ENCODE results near the gene ZFP36L1.
A peak's percentile ranks its signal among the peaks of the same experiment; 100 is the strongest.

Gene ZFP36L1

DNA sequence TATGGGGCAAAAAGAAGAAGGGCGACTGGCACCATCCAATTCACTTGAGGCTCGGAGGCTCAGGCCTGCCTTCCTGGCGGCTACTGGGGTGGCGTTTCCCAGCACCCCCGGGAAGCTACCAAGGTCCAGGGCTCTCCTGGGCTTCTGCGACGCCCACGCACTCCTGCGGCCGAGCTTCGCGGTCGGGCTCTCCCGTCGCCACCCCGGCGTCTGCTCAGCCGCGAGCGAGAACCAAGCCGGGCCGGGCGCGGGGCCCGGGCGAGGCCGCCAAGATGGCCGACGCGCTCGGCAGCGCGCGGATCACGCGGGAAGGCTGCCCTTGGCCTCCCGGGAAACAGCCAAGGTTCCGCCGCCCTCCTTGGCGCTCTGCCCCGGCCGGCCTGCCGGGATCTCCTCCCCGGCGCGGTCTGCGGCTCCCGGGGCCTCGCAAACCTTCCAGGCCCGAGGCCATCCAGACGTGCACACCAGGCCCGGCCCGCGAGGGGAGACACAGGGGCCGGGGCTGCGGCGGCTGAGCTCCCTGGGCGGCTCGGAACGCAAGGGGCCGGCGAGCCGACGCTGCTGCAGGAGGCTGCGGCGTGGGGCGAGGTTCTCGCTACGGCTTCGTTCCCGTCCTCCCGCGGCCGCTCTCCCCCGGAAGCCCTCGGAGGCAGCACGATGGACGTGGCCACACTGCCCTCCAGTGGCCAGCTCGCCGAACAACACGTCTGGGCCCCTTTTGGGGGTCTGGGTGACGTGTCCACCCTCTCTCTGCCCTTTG, 23.5 kb upstream of the ZFP36L1 start:
- DNase-seq = peak; percentile 92

DNA sequence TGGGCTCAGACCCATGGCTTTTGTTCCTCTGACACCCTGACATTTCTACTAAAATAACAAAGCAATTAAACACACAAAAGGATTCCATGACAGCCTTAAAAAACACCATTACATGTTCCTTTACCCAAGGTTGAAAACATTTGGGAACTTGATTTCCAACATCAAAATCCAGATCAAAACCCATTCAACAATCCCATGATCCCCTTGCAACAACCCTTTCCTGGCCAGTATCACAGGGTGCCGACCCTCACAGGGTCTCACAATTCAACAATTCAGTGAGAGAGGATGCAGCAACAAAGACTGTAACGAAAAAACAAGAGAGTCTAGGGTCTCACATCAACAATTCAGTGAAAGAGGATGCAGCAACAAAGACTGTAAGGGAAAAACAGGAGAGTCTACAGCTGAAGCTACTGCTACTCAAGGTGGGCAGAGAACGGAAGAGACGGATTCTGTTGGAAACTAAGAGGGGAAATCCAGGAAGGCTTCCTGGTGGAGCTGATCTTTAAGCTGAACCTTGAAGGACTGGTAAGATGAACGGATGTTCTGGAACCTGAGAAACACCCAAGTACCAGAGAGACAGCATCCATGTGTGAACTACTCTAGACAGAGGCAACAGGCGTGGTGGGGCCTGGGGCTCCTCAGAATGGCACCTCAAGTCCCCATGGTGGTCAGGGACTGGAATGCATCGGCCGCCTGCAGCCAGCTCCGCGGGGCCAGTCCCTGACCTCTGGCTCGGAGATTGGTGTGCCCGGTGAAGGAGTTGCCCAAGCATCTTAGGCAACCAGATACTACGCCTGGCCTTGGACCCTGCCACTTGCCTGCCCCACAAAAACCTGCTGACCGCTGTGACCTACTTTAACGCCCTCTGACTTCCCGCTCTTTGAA, 22.7 kb upstream of the ZFP36L1 start:
- no peak for DNase-seq

DNA sequence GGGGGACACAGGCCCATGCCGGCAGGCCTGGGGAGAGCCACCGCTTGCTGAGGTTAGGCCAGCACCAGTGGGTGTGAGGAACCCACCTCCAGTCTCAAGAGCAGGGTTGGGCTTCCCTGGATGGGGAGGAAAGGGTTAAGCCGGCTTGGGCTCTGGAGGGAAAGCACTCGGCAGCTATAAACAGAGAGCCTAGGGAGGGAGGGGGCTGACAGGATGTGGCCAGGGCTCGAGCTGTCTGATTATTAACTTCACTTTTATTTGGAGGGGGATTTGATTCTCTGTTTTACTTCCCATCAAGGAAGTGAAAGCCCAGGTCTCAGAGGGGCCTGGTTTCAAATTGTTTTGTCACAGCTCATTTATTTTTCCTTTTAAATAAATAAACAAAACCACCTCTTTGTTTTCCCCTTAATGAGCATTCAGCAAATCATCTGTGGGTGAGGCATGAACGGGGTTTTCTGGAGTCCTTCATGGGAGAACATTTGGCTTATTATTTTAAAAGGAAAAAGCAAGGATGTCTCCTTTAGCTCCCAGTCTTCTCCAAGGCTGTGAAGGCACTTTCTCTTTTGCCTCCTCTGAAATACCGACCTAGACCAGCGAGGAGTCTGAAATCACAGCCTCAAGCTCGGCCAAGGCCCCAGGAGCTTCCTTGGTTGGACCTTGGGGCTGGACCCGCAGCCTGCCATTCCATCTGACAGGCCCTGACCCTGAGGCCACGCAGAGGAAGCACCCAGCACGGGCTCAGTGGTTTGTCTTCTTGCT, 21.9 kb upstream of the ZFP36L1 start:
- DNase-seq = peak; percentile 5

DNA sequence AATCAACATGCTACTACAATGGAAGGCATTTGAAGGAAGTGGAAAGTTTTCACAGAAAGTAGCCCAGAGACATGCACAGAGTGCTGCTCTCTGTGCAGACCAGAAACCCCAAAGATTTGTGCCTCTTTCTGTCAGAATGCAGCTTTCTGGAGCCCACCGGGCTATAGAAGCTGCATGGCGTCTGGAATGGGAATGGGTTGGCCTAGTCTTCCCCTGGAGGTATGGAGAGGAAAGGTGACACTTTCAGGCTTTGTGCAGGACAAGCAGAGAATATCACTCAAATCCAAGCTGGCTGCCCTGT, 21.3 kb upstream of the ZFP36L1 start:
- no peak for DNase-seq

DNA sequence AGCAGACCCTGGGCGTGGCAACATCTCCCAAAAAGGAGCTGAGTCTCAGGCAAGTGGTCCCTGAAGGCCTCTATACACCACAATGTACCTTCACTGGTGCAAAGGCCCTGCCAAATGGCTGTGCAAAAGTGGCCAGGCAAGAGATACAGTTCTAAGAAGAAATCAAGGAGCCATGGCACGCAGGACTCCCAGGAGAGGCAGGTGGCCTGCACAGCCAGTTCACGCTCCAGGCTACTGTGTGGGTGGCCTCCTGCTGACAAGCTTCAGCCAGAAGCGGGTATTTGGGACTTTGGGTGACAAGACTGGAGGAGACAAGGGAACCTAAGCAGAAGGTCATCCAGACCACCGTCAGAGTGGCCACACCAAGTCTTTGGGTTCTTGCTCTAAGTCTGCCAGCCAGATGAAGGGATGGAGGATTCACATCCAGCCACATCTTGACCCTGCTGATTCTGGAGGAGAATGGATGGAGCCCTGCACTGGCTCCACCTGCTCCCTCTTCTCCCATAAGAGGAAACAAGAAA, 20.5 kb upstream of the ZFP36L1 start:
- no peak for DNase-seq

DNA sequence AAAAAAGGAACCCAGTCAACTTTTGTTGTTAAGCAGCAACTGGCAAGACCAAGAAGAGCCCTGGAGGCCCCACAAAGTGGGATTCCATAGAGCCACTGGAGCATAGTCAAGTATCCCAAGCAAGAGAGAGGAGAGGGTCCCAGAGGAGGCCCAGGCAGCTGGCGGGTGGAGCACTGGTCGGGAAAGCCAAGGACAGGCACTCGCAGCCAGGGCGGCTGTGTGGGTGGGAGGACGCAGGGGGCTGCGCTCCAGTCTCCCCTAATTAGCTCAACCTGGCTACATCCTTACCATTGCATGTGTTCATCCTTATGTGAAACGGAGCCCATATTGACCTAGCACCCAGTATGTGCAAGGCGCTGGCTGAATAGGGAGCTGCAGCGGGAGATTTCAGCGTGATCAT, 18.3 kb upstream of the ZFP36L1 start:
- no peak for DNase-seq

DNA sequence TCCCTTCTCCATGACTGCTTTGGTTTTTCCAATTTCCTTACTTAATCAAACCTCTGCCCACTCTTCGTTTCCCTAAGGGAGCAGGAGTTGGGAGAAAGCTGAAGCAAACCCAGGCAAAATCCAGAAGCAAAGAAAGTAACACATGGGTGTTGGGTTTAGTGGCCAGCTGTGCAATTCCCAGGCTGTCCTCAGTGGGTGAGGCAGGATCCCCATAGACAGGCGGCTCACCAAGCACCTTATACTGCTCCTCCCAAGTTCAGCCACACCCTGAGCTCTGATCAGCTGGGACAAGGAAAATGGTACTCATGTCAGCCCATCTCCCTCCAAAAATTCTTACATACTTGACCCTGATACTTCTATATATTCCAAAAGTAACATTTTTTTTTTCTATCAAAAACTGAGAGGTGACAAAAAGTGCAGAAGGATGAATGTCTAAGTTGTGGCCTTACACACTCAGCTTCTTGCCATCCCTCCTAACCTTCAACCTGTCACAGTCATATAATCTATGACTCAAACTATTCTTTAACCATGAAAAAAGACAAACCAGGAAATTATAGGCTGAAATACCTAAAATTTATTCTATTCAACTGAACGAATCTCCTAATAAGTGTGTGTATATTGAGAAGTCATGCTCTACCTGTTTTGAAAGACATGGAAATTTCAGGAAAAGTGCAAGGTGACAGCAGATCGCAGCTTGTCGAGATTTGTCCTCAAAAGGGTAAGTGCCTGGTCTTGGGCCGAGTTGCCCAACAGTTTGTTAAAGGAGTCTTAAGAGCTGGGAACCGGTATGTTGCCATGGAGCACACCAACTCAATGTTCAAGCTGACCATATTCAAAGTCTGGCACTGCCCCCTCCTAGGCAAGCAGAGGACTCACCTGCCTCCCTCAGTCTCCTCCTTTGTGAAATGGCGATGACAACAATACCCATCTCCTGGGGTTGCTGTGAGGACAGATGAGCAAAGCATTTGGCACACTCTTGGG, 17.6 kb upstream of the ZFP36L1 start:
- DNase-seq = no peak

DNA sequence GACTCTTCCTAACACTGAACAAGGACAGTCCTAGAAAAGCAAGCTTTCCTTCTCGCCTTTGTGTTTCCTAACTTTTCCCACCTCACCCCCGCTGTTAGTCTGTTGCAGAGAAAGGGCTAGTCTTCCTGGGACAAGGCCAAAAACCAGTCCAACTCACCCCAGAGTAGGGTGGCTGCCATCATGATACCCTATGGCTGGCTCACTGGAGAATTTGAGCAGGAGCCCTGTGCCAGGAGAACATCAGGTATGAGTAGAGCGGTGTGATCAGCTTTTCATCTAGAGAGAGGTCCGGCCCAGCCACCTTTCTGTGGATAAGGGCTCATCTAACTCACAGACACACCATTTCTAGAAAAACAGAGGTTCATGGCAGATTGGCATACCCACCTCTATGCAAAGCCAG, 16.7 kb upstream of the ZFP36L1 start:
- DNase-seq = no peak

DNA sequence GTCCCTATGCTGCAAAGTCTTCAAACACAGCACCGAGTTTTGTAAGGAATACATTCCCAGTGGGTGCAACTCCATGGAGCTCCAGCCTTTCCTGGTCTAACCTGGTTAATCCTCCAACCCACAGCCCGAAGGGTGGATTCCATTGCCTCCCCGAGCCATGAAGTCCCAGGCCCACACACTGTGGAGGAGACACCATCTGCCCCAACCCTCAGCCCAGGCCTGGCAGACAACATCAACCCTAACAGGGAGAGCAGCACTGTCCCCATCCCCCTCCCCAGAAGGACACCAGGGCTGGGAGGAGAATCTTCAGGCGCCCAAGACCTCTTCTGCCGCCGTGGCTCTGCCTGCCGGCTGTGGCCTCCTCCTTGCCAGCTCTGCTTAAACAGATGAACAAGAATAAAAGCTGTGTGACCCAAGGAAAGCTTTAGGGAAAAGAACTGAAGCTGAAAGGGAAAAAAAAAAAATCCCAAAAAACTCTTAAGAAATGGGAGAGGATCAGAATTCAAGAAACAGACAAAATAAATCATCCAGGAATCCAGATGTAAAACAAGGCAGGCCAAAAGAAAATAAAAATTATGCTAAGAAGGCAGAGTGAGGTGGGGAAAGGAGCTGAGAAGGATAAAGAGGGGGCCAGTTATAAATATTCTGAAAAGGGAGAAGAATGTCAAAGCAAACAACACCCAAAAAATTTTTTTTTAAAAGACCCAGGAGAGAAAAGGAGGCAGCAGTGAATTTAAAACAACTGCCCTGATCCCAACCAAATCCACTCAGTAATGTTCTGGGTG, 16.0 kb upstream of the ZFP36L1 start:
- peak; percentile 33 for DNase-seq

DNA sequence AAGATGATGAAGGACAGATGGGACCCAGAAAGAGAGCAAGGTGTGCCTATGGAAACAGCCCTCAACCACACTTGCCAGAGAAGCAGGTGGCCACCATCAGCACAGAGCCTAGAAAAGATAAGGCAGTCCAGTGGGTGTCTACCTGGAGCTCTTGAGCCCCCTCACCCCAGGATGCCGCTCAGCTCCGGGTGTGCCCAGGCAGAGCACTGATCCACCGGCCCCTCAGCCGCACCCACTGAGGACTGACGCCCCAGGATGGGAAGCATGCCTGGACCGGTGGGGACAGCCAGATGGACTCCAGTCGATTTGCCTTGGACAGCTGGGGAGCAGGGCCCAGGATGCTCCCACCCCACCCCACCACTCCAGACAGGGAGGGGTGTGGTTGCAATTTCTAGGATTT, 15.1 kb upstream of the ZFP36L1 start:
- DNase-seq = no peak

DNA sequence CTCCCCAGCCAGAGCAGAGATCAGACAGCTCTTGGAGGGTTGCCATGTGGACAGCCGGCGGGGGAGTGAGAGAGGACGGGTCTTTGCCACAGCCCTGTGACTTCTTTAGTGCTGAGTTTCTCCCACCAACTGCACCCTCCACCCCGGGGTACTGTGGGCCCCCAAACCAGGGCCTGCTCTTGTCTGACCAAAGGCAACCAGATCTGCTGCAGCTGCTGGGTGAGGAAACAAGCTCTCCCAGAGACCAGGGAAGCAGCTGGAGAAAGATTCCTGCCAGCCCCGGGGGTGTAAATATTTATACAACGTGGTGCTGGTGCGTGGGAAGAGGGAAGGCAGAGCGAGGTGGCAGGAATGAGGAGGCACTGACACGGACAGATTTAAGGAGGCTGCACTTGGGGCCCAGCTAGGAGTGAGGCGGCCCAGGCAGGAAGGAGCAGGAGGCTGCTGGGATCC, 14.3 kb upstream of the ZFP36L1 start:
- no peak for DNase-seq

DNA sequence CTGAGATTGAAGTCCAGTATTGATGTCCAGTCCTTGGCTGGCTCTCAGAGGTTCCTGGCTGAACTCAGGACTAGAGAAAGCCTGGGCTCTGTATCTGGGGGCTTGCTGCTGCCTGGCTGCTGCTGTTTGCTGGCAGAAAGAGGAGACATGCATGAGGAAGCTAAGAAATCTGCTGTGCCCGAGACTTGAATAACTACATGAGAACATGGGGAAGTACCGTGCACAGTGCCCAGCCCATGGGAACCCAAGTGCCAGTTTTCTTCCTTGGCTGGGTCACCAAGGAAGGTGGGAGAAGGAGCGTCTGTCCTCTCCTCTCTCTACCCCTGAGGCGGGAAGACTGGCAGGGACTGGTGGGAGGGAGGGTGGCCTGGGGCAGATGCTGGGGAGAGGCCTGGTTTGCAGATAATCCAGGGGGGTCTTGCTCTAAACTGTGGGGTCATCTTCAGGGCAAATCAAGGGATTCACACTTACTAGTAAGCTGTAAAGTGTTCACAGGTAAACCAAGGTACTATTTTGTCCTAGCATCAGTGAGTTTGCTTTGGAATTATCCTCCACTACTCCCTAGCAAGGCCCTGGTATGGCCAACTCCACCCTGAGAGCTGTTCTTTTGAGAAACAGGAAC, 13.8 kb upstream of the ZFP36L1 start:
- DNase-seq = no peak

DNA sequence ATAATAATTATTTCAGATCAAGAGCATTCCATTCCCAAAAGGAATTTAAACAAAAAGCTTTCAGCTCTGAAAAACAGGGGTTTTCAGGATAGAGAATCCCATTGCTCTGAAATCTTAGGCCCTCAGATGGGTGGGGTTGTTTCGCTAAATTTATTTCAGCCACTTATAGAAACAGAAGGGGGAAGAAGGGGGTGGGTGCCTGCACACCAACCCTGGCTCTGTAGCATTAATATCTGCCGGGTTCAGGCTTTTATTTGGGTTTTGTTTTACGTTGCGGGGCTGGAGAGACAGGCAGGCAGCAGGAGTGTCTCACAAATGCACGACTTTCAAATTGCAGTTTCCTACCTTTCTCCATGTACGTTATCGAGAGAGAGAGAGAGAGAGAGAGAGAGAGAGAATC, 12.5 kb upstream of the ZFP36L1 start:
- no peak for DNase-seq

DNA sequence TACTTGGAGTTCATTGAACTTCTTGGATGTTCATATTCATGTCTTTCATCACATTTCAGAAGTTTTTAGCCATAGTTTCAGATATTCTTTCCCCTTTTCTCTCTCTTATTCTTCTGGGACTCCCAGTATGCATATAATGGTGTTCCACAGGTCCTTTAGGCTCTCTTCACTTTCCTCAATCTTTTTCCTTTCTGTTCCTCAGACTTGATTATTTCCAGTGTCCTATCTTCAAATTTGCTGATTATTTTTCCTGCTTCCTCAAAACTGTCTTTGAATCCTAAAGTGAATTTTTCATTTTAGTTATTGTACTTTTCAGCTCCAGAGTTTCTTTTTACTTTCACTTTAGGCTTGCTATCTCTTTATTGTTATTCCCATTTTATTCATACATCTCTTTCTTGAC, 8.8 kb upstream of the ZFP36L1 start:
- no peak for DNase-seq

DNA sequence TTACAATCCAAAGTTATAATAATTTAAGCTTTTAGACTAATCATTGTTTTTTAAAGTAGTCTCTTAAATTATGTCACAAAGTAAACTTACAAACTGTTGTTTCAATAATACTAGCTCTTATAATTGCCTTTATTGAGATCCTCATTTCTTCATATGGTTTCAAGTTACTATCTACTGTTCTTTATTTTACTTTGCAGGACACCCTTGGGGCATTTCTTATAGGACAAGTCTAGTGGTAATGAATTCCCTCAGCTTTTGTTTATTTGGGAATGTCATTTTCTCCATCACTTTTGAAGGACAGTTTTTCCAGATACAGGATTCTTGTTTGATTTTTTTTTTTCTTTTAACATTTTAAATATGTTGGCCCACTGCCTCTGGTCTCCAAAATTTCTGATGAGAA, 8.1 kb upstream of the ZFP36L1 start:
- DNase-seq = no peak

DNA sequence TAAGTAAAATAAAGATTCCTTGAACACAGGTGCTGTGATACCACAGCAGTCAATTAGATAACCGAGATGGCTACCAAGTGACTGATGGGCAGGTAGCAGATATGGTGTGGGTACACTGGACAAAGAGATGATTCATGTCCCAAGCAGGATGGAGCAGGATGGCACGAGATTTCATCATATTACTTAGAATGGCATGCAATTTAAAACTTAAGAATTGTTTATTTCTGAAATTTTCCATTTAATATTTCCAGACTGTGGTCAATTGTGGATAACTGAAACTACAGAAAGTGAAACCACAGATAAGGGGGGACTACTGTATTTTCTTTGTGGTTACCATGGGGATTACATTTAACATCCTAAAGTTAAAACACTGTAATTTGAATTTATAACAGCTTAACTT, 7.5 kb upstream of the ZFP36L1 start:
- no peak for DNase-seq

DNA sequence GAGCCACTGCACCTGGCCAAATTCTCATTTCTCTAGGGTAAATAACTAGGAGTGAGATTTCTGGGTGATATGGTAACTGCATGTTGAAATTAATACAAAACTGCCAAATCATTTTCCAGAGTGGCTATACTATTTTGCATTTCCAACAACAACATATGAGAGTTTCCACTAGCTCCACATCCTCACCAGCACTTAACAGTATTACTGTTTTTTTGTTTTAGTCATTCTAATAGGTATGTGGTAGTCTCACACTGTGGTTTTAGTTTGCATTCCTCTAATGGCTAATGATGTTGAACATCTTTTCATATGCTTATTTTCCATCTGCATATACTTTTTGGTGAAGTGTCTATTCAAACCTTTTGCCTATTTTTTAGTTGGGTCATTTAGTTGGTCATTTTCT, 5.8 kb upstream of the ZFP36L1 start:
- DNase-seq = no peak

DNA sequence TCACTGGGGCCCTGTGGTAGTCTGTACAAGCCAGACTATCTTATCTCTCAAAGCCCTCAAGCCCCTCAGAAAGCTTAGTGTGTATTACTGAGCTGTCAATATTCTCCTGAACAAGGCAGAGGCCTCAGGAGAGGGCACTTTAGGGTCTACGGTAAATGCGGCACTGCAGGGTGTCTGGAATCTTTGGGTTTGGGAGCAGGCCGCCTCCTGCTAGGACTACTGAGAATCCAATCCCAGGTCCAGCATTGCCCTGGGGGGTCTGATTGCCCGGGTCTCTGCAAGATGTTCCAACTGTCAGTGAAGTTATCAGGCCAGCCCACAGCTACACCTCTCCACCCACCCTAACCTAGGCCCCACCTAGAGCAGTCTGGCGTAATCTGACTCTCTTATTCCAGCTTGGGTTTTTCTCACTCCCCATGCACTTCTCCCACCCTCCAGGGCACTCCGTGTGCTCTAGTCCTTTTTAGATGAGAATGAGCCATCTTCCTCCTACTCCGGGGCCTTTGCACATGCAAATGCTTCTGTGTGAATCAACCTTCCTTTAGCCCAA, 4.3 kb upstream of the ZFP36L1 start:
- DNase-seq = no peak

DNA sequence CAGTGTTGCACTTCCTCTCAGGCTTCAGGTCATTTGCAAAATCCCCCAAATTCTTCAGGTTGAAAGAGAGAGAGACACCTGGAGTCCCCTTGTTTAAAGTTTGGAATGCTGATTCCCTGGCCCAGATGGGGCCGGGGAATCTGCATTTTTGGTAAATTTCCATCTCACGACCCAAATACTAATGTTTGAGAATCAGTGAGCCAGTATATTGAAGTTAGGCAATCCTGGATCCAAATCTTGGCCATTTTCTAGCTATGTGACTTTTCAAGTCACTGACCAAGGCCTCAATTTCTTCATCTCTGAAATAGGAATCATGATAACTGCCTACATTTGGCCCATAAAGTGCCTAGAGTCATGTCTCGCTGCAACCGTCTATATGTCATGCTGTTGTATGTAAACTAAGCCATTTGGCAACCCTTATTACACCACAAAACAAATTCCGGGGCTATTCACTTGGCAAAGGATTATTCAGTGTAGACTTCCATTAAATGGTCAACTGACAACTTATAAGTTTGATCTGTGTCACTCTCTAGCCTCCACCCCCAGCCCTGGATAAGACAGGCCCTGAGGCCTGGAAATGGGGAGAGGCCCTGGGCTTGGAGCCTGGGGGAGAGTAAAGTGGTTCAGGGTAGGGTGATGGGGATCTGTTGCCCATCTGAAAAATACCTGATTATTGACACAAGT, 3.7 kb upstream of the ZFP36L1 start:
- no peak for DNase-seq

Data from T1000 (cell line).